Activated naive CD8-positive, alpha-beta T cell treated with anti-CD3 and anti-CD28 coated beads for 36 hours (primary cell): ENCODE results near the gene TRPC5OS. TPM values are rescaled to one million over a fixed set of nuclear protein-coding genes. Genes with fewer than 3 reads are reported as not detected.
A peak's percentile ranks its signal among the peaks of the same experiment; 100 is the strongest.

Experiments
- DNase-seq: peaks from one replicate; pipeline ENCODE4 v3.0.0; 2021
- H3K27ac Mint-ChIP-seq: one replicate; pipeline ENCODE4 v1.8.0; 2022; ENCODE audit warnings: mild to moderate bottlenecking, moderate library complexity, mixed read lengths
- H3K27me3 Mint-ChIP-seq: one replicate; pipeline ENCODE4 v1.8.0; 2022; ENCODE audit warnings: mild to moderate bottlenecking, mixed read lengths
- H3K36me3 Mint-ChIP-seq: one replicate; pipeline ENCODE4 v1.8.0; 2021; ENCODE audit warnings: mild to moderate bottlenecking, mixed read lengths
- H3K4me1 Mint-ChIP-seq: one replicate; pipeline ENCODE4 v1.8.0; 2021; ENCODE audit warnings: mixed read lengths
- H3K4me3 Mint-ChIP-seq: one replicate; pipeline ENCODE4 v1.8.0; 2022; ENCODE audit warnings: mild to moderate bottlenecking, moderate library complexity, mixed read lengths
- H3K9me3 Mint-ChIP-seq: one replicate; pipeline ENCODE4 v1.8.0; 2022; ENCODE audit warnings: mixed read lengths
- total RNA-seq, 2 experiments: library from RNA; stranded (reverse); gene quantifications; one replicate each; pipeline ENCODE4 v1.2.3, GENCODE V29; 2021

The TRPC5OS gene
- total RNA-seq, 2 experiments from 2014 or later = not detected

DNA sequence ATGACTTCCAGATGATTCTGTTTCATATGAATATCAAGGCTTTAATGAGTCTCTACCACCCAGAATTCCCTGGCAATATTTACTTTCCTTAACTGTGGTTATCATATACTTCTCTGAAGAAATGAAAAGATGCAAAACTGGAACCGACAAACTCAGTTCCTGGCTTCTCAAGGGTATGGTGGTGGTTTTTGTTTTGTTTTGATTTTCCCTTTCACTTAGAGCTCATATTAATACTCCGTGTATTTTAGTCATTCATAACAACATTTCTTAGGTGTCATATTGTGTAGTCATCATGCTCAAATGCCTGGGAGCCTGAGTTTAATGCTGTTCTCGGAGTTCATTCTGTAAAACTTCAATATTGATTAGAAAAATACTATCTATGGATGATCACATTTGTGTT, 665 bp downstream of the TRPC5OS start:
- Mint-ChIP-seq H3K4me3 (no peak overlapping the region), H3K36me3 (no peaks in the 10 kb centered on the region), H3K4me1 (no peaks in the 10 kb centered on the region), H3K27me3 (no peaks in the 10 kb centered on the region), H3K9me3 (no peaks in the 10 kb centered on the region), H3K27ac (no peak overlapping the region)
- no peak for DNase-seq

DNA sequence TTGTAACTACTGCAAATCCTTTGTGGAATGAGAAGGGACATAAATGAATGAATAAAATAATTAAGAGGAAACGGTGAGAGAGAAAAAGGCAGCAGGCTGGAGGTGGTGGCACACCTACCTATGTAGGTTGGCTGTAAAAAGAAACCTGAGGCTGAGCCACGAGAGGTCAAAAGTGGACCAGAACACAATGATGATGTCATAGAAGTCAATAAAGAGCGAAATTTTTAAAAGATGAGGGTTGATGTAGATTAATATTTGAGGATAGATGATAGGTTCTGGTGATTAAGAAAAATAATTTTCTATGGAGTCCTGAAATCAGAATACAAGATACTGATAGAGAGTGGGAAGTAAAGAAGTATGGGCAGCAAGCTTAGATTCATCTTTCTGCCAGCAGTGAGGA, 1.7 kb downstream of the TRPC5OS start:
- DNase-seq = no peak
- Mint-ChIP-seq H3K9me3 (no peaks in the 10 kb centered on the region), H3K36me3 (no peaks in the 10 kb centered on the region), H3K27ac (no peak overlapping the region), H3K27me3 (no peaks in the 10 kb centered on the region), H3K4me1 (no peaks in the 10 kb centered on the region), H3K4me3 (no peak overlapping the region)

DNA sequence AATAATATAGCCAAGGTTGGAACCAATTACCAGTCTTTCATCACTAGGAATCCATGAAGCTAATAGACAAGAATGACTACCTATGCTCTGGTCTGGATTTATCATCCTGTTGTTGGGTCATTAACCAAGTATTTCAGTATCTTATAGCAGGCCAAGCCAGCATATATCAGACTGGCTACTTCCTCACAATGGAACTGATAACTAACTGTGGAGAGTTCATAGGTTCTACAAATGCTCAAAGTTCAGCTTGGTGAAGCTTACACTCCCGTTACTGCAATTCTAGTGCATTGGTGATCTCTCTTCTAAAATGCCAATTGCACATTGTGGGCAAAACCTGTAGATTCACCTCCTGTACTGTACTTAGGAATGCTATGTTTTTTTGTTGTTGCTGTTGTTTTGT, 4.8 kb downstream of the TRPC5OS start:
- DNase-seq = no peak
- Mint-ChIP-seq H3K36me3 (no peaks in the 10 kb centered on the region), H3K27me3 (no peaks in the 10 kb centered on the region), H3K4me3 (no peak overlapping the region), H3K27ac (no peak overlapping the region), H3K9me3 (no peaks in the 10 kb centered on the region), H3K4me1 (no peaks in the 10 kb centered on the region)

DNA sequence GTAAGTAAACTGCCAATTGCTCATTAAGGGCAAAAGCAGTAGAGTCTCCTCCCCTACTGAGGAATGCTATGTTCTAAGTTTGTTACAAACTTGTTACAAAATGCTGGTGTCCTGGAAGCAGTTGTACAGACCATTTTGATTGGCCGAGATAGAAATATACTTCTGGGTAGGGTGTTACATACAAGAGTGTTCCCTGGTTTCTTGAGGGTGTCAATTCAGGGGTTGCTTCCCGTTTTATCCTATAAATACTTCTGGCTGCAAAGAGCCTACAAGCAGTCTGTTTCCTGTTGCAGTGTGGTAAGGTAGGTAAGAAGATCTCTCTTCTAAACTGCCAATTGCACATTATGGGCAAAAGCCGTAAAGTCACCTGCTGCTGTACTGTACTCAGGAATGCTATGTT, 5.7 kb downstream of the TRPC5OS start:
- no peaks in the 10 kb centered on the region for H3K27me3 Mint-ChIP-seq
- H3K36me3 Mint-ChIP-seq = no peaks in the 10 kb centered on the region
- no peaks in the 10 kb centered on the region for H3K4me1 Mint-ChIP-seq
- DNase-seq = no peak
- H3K9me3 Mint-ChIP-seq = no peaks in the 10 kb centered on the region
- H3K4me3 Mint-ChIP-seq = no peak overlapping the region
- no peak overlapping the region for H3K27ac Mint-ChIP-seq

DNA sequence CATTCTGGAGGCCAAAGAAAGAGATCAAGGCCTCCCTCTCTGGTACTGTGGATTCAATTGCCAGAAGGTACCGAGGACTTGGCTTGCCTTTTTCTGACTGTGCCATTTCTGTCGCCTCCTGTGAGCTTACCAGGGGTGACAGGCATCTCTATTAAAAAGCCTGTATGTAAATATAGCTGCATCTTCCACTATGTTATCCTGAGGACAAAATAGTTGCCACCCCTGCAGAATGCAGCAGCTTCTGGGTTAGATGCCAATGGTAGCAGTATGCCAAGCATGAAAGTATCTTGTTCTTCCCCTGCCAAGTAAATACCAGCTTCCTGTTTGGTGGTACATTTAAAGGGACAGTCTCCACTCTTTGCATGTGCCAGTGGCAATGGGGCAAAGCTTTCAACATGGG, 10.7 kb downstream of the TRPC5OS start:
- H3K9me3 Mint-ChIP-seq = peaks cover 2% of the 10 kb centered on the region
- H3K27ac Mint-ChIP-seq = no peak overlapping the region
- H3K4me1 Mint-ChIP-seq = no peaks in the 10 kb centered on the region
- no peaks in the 10 kb centered on the region for H3K36me3 Mint-ChIP-seq
- DNase-seq = no peak
- no peak overlapping the region for H3K4me3 Mint-ChIP-seq
- H3K27me3 Mint-ChIP-seq = no peaks in the 10 kb centered on the region

DNA sequence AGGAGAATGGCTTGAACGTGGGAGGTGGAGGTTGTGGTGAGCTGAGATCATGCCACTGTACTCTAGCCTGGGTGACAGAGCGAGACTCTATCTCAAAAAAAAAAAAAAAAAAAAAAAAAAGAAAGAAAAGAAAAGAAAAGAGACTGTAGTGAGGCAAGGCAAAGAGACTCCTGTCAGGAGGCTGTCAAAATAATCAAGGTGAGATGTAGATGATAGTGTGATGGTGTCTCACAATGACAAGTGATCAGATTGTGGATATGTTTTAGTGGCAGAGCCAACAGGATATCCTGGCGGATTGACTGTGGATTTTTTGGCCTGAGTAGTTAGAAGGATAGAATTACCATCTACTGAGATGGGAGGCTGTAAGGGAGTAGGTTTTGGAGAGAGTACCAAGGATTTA, 12.6 kb downstream of the TRPC5OS start:
- Mint-ChIP-seq H3K4me3 (no peak overlapping the region), H3K4me1 (no peaks in the 10 kb centered on the region), H3K27ac (no peak overlapping the region), H3K9me3 (peaks cover 2% of the 10 kb centered on the region), H3K27me3 (no peaks in the 10 kb centered on the region), H3K36me3 (no peaks in the 10 kb centered on the region)
- DNase-seq = no peak

DNA sequence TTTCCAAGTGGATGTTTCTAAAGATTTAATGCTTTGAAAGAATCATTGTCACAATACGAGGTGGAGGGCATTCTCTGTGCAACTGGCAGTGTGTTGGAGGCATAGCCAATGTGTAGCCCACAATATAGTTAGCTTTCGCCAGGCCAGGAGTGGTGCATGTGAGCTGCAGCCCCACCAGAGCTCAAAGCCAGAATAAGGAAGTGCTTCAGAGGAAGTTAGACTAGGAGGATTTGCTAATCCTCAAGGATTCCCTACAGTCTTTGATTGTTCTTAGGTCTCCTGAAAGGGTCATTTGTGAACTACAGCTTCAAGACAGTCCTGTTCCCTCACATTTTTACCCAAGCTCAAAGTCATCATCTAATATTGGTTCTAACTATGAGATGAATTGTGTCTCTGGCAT, 16.4 kb downstream of the TRPC5OS start:
- Mint-ChIP-seq H3K4me1 (no peaks in the 10 kb centered on the region), H3K27ac (no peak overlapping the region), H3K9me3 (peaks cover 2% of the 10 kb centered on the region), H3K4me3 (no peak overlapping the region), H3K27me3 (no peaks in the 10 kb centered on the region), H3K36me3 (no peaks in the 10 kb centered on the region)
- DNase-seq = no peak

DNA sequence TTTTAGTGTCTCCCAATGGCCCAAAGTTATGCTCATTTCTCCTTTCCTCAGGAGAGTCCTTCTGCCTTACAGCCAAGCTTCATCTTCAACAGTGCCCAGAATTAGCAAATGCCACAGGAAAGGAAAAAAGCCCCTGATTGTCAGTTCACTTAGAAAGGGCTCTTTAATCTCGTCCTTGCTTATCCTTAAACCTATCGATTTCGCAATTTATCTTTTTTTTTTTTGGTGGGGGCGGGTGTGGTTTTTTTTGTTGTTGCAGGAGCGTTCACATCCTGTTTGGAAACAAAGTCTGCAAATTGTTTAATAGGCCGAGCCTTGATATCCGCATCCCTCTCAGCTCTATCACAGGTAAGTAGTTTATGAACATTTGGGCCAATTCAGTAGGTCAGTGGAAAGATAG, 20.2 kb downstream of the TRPC5OS start:
- H3K4me3 Mint-ChIP-seq = no peak overlapping the region
- H3K36me3 Mint-ChIP-seq = no peaks in the 10 kb centered on the region
- H3K9me3 Mint-ChIP-seq = no peaks in the 10 kb centered on the region
- no peak overlapping the region for H3K27ac Mint-ChIP-seq
- no peak for DNase-seq
- H3K4me1 Mint-ChIP-seq = no peaks in the 10 kb centered on the region
- H3K27me3 Mint-ChIP-seq = no peaks in the 10 kb centered on the region

DNA sequence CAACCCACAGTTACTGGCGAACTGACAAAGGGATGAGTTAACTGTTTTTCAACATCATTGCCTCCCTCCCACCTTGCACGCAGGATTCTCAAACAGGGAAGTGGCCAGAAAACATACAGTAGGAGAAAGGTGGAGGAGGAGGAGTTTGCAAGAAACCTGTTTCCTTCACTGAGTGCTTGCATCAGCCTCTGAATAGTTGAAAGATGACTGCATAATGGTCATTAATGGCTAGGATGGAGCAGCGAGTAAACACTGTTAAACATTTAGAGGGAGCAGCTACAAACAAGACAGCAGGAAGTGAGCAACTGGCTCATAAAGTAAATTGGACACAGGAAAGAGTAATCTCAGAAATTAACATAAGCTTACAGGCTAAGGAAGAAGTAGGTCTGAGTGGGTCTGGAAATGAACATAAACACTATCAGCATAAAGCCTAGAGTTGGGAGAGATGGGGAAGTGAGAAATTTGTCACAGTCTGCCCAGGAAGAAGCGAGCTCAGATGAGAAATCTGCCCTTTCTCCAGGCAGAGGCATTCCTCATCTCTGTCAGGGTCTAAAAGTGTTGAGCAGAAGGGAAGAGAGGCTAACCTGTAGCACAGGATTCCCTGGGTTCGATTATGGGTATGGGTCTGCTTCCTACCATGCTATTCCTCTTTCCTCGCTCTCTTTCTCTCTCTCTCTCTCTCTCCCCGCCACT, 38.6 kb downstream of the TRPC5OS start:
- Mint-ChIP-seq H3K4me3 (no peak overlapping the region), H3K27ac (no peak overlapping the region), H3K4me1 (no peaks in the 10 kb centered on the region), H3K27me3 (no peaks in the 10 kb centered on the region), H3K9me3 (peaks cover 3% of the 10 kb centered on the region), H3K36me3 (no peaks in the 10 kb centered on the region)
- no peak for DNase-seq

DNA sequence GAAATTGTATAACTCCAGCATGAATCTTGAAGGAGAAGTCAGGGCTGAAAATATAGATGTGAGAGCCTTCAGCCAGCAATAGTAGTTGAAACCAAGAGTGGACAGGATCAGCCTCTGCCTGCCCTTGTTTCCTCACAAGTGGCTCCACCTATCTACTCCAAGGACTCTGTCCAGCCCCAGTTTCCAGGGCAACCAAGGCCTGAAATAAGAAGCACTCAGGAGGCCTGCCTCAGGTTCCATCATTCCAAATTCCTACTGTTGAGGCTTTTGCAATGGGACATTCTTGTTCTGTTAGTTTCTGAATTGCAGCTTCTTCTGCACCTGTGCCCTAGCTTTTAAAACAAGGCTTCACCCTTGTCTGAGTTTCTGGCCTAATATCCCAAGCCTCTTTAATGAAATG, 41.6 kb downstream of the TRPC5OS start:
- no peaks in the 10 kb centered on the region for H3K36me3 Mint-ChIP-seq
- no peaks in the 10 kb centered on the region for H3K27me3 Mint-ChIP-seq
- H3K27ac Mint-ChIP-seq = peak overlapping the region; percentile 17
- H3K9me3 Mint-ChIP-seq = peaks cover 3% of the 10 kb centered on the region
- H3K4me3 Mint-ChIP-seq = no peak overlapping the region
- H3K4me1 Mint-ChIP-seq = no peaks in the 10 kb centered on the region
- DNase-seq = no peak

DNA sequence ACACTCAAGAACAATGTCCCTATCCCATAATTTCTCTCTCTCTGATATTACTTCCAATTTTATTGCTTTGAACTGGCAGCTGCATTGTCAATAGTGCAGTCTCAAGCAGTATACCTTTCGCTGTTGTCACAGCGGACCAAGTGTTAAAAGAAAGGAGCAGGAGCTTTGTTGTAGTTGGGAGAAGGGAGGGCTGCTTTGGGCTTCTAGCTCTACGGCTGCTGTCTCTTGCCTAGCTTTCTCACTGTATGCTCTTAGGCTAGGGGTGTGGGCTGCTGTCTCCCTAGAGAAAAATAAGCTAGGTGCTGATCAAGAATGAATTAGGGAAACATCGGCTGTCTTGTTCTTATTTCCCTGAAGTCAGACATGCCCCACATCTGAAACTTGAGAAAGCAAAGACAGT, 52.5 kb downstream of the TRPC5OS start:
- Mint-ChIP-seq H3K27ac (no peak overlapping the region), H3K36me3 (no peaks in the 10 kb centered on the region), H3K4me3 (no peak overlapping the region), H3K9me3 (no peaks in the 10 kb centered on the region), H3K27me3 (no peaks in the 10 kb centered on the region), H3K4me1 (no peaks in the 10 kb centered on the region)
- no peak for DNase-seq

Other genes with a start within 250 kb of the TRPC5OS start
- 10 to 100 TPM; 48.1 to 53.5 TPM for gene ALG13, start 195.0 kb upstream of the TRPC5OS start, total RNA-seq
- gene TRPC5, start 206.6 kb downstream of the TRPC5OS start, total RNA-seq = not detected
- not detected for gene RTL4, start 206.8 kb downstream of the TRPC5OS start, total RNA-seq